BE2C (cell line): ENCODE data around the gene SLC39A1.

Experiments used
- DNase-seq: peaks from one replicate; pipeline ENCODE4 v3.0.0-alpha.2; 2020
- H3K27me3 ChIP-seq: fragments of 250-450 bp; sonication (Bioruptor Pico); 2 replicates; pipeline ENCODE4 v1.5.1; 2020; ENCODE audit warnings: mild to moderate bottlenecking
- H3K36me3 ChIP-seq: fragments of 250-450 bp; sonication (Bioruptor Pico); 2 replicates; pipeline ENCODE4 v1.5.1; 2020; ENCODE audit warnings: mild to moderate bottlenecking
- H3K4me1 ChIP-seq: fragments of 250-450 bp; sonication (Bioruptor Pico); 2 replicates; pipeline ENCODE4 v1.5.1; 2020
- H3K4me3 ChIP-seq: 2 replicates; pipeline ENCODE4 v1.5.1; 2011; ENCODE audit warnings: low read depth, low read length
- H3K9me3 ChIP-seq: fragments of 250-450 bp; sonication (Bioruptor Pico); 2 replicates; pipeline ENCODE4 v1.5.1; 2020
- CTCF ChIP-seq: IDR thresholded peaks from 2 replicates; pipeline ENCODE4 v1.5.1; 2012; ENCODE audit warnings: mild to moderate bottlenecking, low read depth, low read length

SLC39A1 gene

GRCh38 chr1:153934746-153935145 lies 28.6 kb downstream of the SLC39A1 start:
- peaks cover 42% of the 10 kb centered on the region for H3K36me3 ChIP-seq
- H3K4me1 ChIP-seq: no peaks in the 10 kb centered on the region
- no peaks in the 10 kb centered on the region for H3K9me3 ChIP-seq
- H3K4me3 ChIP-seq: no peak overlapping the region
- no peak for TF ChIP-seq CTCF
- no peaks in the 10 kb centered on the region for H3K27me3 ChIP-seq
- no peak for DNase-seq

GRCh38 chr1:153933955-153934354 lies 29.4 kb downstream of the SLC39A1 start:
- H3K36me3 ChIP-seq: peaks cover 41% of the 10 kb centered on the region
- H3K9me3 ChIP-seq: no peaks in the 10 kb centered on the region
- peaks cover 5% of the 10 kb centered on the region; the same call in 1 of the 2 replicates for H3K4me1 ChIP-seq
- DNase-seq: no peak
- no peak overlapping the region for H3K4me3 ChIP-seq
- TF ChIP-seq CTCF: no peak
- H3K27me3 ChIP-seq: no peaks in the 10 kb centered on the region

GRCh38 chr1:153933430-153933829 lies 29.9 kb downstream of the SLC39A1 start:
- no peaks in the 10 kb centered on the region for H3K27me3 ChIP-seq
- TF ChIP-seq CTCF: no peak
- H3K36me3 ChIP-seq: peaks cover 41% of the 10 kb centered on the region
- peaks cover 10% of the 10 kb centered on the region; the same call in 1 of the 2 replicates for H3K4me1 ChIP-seq
- DNase-seq: no peak
- no peaks in the 10 kb centered on the region for H3K9me3 ChIP-seq
- no peak overlapping the region for H3K4me3 ChIP-seq

- H3K36me3 ChIP-seq: peaks cover 36% of the 10 kb centered on the region
Measured at GRCh38 chr1:153932156-153933131, 30.9 kb downstream of the SLC39A1 start.

GRCh38 chr1:153929981-153930948 lies 33.1 kb downstream of the SLC39A1 start:
- Histone ChIP-seq H3K27me3 (no peaks in the 10 kb centered on the region), H3K9me3 (no peaks in the 10 kb centered on the region), H3K4me1 (peaks cover 12% of the 10 kb centered on the region; the same call in 1 of the 2 replicates), H3K36me3 (peaks cover 20% of the 10 kb centered on the region), H3K4me3 (no peak overlapping the region)
- no peak for DNase-seq
- TF ChIP-seq CTCF: no peak

More at GRCh38 chr1:153932156-153933131, 30.9 kb downstream of the SLC39A1 start:
- no peaks in the 10 kb centered on the region for H3K9me3 ChIP-seq
- no peak for DNase-seq
- H3K27me3 ChIP-seq: no peaks in the 10 kb centered on the region
- H3K4me3 ChIP-seq: no peak overlapping the region
- H3K4me1 ChIP-seq: peaks cover 12% of the 10 kb centered on the region; the same call in 1 of the 2 replicates
- no peak for TF ChIP-seq CTCF
